K562 (cell line): ENCODE results near the gene TXLNG. TPM values are rescaled to one million over a fixed set of nuclear protein-coding genes. Genes with fewer than 3 reads are reported as not detected.
A peak's percentile ranks its signal among the peaks of the same experiment; 100 is the strongest.

Experiments used
- CBX5 ChIP-seq: IDR thresholded peaks from 2 replicates; pipeline ENCODE4 v1.6.1; 2014; ENCODE audit warnings: low read depth, borderline replicate concordance
- CEBPB ChIP-seq: fragments of 450-650 bp; IDR thresholded peaks from 2 replicates; pipeline ENCODE4 v1.6.1; 2016; ENCODE audit warnings: missing genetic modification characterization, missing compliant biosample characterization
- FOXP1 ChIP-seq: sonication (generic); formaldehyde crosslinking; IDR thresholded peaks from 2 replicates; pipeline ENCODE4 v1.8.0; 2022; ENCODE audit warnings: mild to moderate bottlenecking, missing genetic modification reagents
- KDM1A ChIP-seq, 2 experiments: fragments of 450-650 bp; IDR thresholded peaks; 2 replicates each; pipeline ENCODE4 v1.6.1; 2016; ENCODE audit warnings: mild to moderate bottlenecking in 2 of 2
- MAFK ChIP-seq: IDR thresholded peaks from 2 replicates; pipeline ENCODE4 v1.6.1; 2011; ENCODE audit warnings: low read length, improper control_type of control experiment
- MCM7 ChIP-seq, 2 experiments: fragments of 450-650 bp; IDR thresholded peaks; 2 replicates each; pipeline ENCODE4 v1.6.1; 2016 to 2018
- NFE2L1 ChIP-seq: fragments of 450-650 bp; IDR thresholded peaks from 2 replicates; pipeline ENCODE4 v1.6.1; 2016; ENCODE audit warnings: missing genetic modification characterization, low read depth, mild to moderate bottlenecking, missing compliant biosample characterization, moderate library complexity, borderline replicate concordance
- PHF21A ChIP-seq: fragments of 450-650 bp; IDR thresholded peaks from 2 replicates; pipeline ENCODE4 v1.6.1; 2017; ENCODE audit warnings: low read depth, borderline replicate concordance
- PML ChIP-seq: IDR thresholded peaks from 2 replicates; pipeline ENCODE4 v1.6.1; 2012; ENCODE audit warnings: low read length, inconsistent platforms
- RBM25 ChIP-seq: fragments of 200-400 bp; formaldehyde crosslinking; IDR thresholded peaks from 2 replicates; pipeline ENCODE4 v1.6.1; 2018; ENCODE audit warnings: low read length, low read depth, moderate library complexity; ENCODE audit not compliant: severe bottlenecking
- SMARCA5 ChIP-seq: fragments of 450-650 bp; IDR thresholded peaks from 2 replicates; pipeline ENCODE4 v1.6.1; 2016
- SREBF2 ChIP-seq: sonication (generic); formaldehyde crosslinking; IDR thresholded peaks from 2 replicates; pipeline ENCODE4 v1.4.0; 2020; ENCODE audit warnings: mild to moderate bottlenecking, missing genetic modification reagents
- TSHZ1 ChIP-seq: fragments of 250-450 bp; sonication (Bioruptor Pico); IDR thresholded peaks from 2 replicates; pipeline ENCODE4 v1.4.0; 2020; ENCODE audit warnings: mild to moderate bottlenecking, moderate library complexity
- YY1 ChIP-seq, 3 experiments: IDR thresholded peaks; 2 replicates each; pipeline ENCODE4 v1.6.1; 2011; ENCODE audit warnings: low read length in 2 of 3, mild to moderate bottlenecking in 2 of 3, moderate library complexity in 2 of 3, borderline replicate concordance in 1 of 3, control low read depth in 1 of 3, low read depth in 1 of 3; ENCODE audit not compliant: insufficient read depth in 3 of 3, insufficient replicate concordance in 2 of 3, control insufficient read depth in 1 of 3, insufficient read length in 1 of 3; ENCODE audit errors: extremely low read depth in 1 of 3
- ZNF740 ChIP-seq, 3 experiments: fragments of 200-800 bp in 1 of 3; sonication (Bioruptor generic) in 1 of 3; sonication (generic) in 1 of 3; formaldehyde crosslinking in 1 of 3; IDR thresholded peaks; 2 replicates each; pipeline versions ENCODE4 v1.6.1 to v1.8.0; 2016 to 2022; ENCODE audit warnings: mild to moderate bottlenecking in 2 of 3, missing compliant biosample characterization in 2 of 3, missing genetic modification characterization in 2 of 3, missing genetic modification reagents in 1 of 3
- polyA plus RNA-seq, 8 experiments: library from polyadenylated mRNA; depleted of rRNA in 4 of 8; stranded (reverse) in 5 of 8; unstranded in 3 of 8; fragments of >200 nt; fragmentation: Nextera tagmentation in 2 of 8; fragmentation: Illumina TruSeq in 1 of 8; extraction: Ambion mirVana in 2 of 8; extraction: Trizol in 1 of 8; gene quantifications; 2 replicates each; pipeline versions ENCODE4 v1.2.1 to v1.2.3, GENCODE V29; 2011 to 2014; ENCODE audit warnings: inconsistent platforms in 1 of 8, missing spikeins in 1 of 8
- total RNA-seq, 7 experiments: library from RNA; depleted of rRNA in 6 of 7; stranded (reverse); fragments of >200 nt in 6 of 7; fragmentation: Illumina TruSeq in 2 of 7; extraction: Trizol in 2 of 7; gene quantifications; 2 replicates each; pipeline versions ENCODE4 v1.2.1 to v1.2.3, GENCODE V29; 2011 to 2021; ENCODE audit warnings: low replicate concordance in 1 of 7

The TXLNG gene
- total and polyA plus RNA-seq, 9 of the 15 experiments (the other 6 are each of a cell fraction or from before 2014, with no cell fraction given), result 13.1 to 47.0 (median 31.6) TPM

GRCh38 chrX:16770970-16771482 lies 15.2 kb upstream of the TXLNG start (continued):
- no peak for TF ChIP-seq TSHZ1 (CRISPR knock-in tag)
- no peak for TF ChIP-seq CBX5
- no peak for TF ChIP-seq SREBF2 (CRISPR knock-in tag)
- TF ChIP-seq MAFK, result no peak
- TF ChIP-seq KDM1A (IDR thresholded peaks at IDR 0.05), result peak; percentile 17 to 43; a peak in 3 of 4 replicates
- no peak for TF ChIP-seq MCM7 (IDR thresholded peaks at IDR 0.05)
- no peak for TF ChIP-seq FOXP1
- TF ChIP-seq ZNF740 (CRISPR knock-in tag; IDR thresholded peaks at IDR 0.05), result no peak
- no peak for TF ChIP-seq ZNF740 (tag; IDR thresholded peaks at IDR 0.05)
- TF ChIP-seq NFE2L1 (tag), result no peak
- TF ChIP-seq RBM25, result peak; percentile 51
- TF ChIP-seq PML, result no peak
- TF ChIP-seq PHF21A, result 0 out of 2 replicates have a peak, but pooled peaks have one; percentile 53
- TF ChIP-seq CEBPB, result peak; percentile 35; the same call in 1 of the 2 replicates
- no peak for TF ChIP-seq YY1 (IDR thresholded peaks at IDR 0.05; ENCODE audit: borderline replicate concordance in 1 of 3, control insufficient read depth in 1 of 3, extremely low read depth in 1 of 3, insufficient read depth in 3 of 3, insufficient read length in 1 of 3, insufficient replicate concordance in 2 of 3, low read depth in 1 of 3, low read length in 2 of 3)
- TF ChIP-seq SMARCA5, result peak; percentile 73
